ENCODE data around the gene GNL2. TPM values are rescaled to one million over a fixed set of nuclear protein-coding genes. Genes with fewer than 3 reads are reported as not detected.

GNL2 gene
- total and polyA plus RNA-seq, 7 donors: 29.6 to 104 (median 51.4) TPM

- ATAC-seq (peak; percentile 97 to 98 (median 98)), DNase-seq (peak; percentile 91 to 95)
- intact Hi-C loops (cut with DNase I): loop anchor here in 1 of 2 donors (5.0 kb wide), 1 partner anchor 38 kb away; no protein-coding TSS in a partner anchor
- H3K27me3 ChIP-seq (ENCODE audit: insufficient read depth in 3 of 3, low read length in 2 of 3): no peaks in the 10 kb centered on the region
- peaks cover 4 to 36% of the 10 kb centered on the region in 2 donors for H3K36me3 ChIP-seq (ENCODE audit: insufficient read depth in 1 of 2, low read depth in 1 of 2)
- H3K4me3 ChIP-seq: peak within 1 kb of the TSS; percentile 95
- peaks cover 20% of the 10 kb centered on the region for H3K4me1 ChIP-seq
- no peaks in the 10 kb centered on the region for H3K9me3 ChIP-seq
- TF ChIP-seq, protein P1, sequence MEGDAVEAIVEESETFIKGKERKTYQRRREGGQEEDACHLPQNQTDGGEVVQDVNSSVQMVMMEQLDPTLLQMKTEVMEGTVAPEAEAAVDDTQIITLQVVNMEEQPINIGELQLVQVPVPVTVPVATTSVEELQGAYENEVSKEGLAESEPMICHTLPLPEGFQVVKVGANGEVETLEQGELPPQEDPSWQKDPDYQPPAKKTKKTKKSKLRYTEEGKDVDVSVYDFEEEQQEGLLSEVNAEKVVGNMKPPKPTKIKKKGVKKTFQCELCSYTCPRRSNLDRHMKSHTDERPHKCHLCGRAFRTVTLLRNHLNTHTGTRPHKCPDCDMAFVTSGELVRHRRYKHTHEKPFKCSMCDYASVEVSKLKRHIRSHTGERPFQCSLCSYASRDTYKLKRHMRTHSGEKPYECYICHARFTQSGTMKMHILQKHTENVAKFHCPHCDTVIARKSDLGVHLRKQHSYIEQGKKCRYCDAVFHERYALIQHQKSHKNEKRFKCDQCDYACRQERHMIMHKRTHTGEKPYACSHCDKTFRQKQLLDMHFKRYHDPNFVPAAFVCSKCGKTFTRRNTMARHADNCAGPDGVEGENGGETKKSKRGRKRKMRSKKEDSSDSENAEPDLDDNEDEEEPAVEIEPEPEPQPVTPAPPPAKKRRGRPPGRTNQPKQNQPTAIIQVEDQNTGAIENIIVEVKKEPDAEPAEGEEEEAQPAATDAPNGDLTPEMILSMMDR (IDR thresholded peaks at IDR 0.05): no peak
- peak within 1 kb of the TSS; percentile 97 for H3K27ac ChIP-seq
- WGBS, 3 donors: 12% methylated on average over 53 to 54 of the region's 54 CpGs
Measured at GRCh38 chr1:37553927-37554808, 41.6 kb downstream of the GNL2 start, which contains the start of gene SNIP1. Gene SNIP1 (minus strand): TSS chr1:37554293. CDS start chr1:37554229, 64 bp downstream.

GRCh38 chr1:37553598-37553926 lies 42.2 kb downstream of the GNL2 start:
- DNase-seq (no peak), ATAC-seq (no peak)
- peak overlapping the region; percentile 97 for H3K27ac ChIP-seq
- H3K36me3 ChIP-seq (ENCODE audit: insufficient read depth in 1 of 2, low read depth in 1 of 2): peaks cover 4 to 41% of the 10 kb centered on the region in 2 donors
- no peaks in the 10 kb centered on the region for H3K27me3 ChIP-seq (ENCODE audit: insufficient read depth in 3 of 3, low read length in 2 of 3)
- peak overlapping the region; percentile 95 for H3K4me3 ChIP-seq
- H3K9me3 ChIP-seq: no peaks in the 10 kb centered on the region
- intact Hi-C loops (cut with DNase I): loop anchor here in 1 of 2 donors (5.0 kb wide), 1 partner anchor 39 kb away; no protein-coding TSS in a partner anchor
- TF ChIP-seq, protein P1 (IDR thresholded peaks at IDR 0.05): no peak
- peaks cover 20% of the 10 kb centered on the region for H3K4me1 ChIP-seq
- 1 to 6% (median 5%) methylated on average over 11 of the region's 11 CpGs for WGBS, 3 donors

DNA sequence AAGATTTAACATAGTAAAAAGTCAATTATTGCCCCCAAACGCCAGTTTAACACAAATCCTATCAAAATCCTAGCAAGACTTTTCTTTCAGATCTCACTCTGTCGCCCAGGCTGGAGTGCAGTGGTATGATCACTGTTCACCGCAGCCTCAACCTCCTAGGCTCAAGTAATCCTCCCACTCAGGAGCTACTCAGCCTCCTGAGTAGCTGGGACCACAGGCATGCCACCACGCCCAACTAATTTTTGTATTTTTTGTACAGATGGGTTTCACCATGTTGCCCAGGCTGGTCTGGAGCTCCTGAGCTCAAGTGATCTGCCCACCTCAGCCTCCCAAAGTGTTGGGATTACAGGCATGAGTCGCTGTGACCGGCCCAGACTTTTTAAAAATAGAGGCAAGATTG lies 46.4 kb downstream of the GNL2 start:
- no peak for DNase-seq
- WGBS, 3 donors: 91 to 96% (median 94%) methylated on average over 6 of the region's 6 CpGs
- intact Hi-C loops (cut with DNase I): no loop called here
- Histone ChIP-seq H3K27ac (no peak overlapping the region), H3K4me3 (no peak overlapping the region), H3K9me3 (no peaks in the 10 kb centered on the region), H3K36me3 (ENCODE audit: insufficient read depth in 1 of 2, low read depth in 1 of 2) (peaks cover 6 to 83% of the 10 kb centered on the region in 2 donors), H3K4me1 (peaks cover 15% of the 10 kb centered on the region), H3K27me3 (ENCODE audit: insufficient read depth in 3 of 3, low read length in 2 of 3) (no peaks in the 10 kb centered on the region)
- ATAC-seq: no peak
- TF ChIP-seq, protein P1 (IDR thresholded peaks at IDR 0.05): no peak

DNA sequence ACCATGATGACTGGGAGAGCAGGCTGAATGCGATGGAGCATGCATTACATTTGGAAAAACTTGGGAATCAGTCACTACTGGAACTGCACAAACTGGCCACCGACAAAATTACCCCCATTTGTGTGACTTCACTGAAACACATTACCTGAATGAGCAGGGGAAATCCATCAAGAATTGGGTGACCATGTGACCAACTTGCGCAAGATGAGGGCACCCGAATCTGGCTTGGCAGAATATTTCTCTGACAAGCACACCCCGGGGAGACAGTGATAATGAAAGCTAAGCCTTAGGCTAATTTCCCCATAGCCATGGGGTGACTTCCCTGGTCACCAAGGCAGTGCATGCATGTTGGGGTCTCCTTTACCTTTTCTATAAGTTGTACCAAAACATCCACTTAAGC lies 50.7 kb downstream of the GNL2 start:
- DNase-seq (no peak), ATAC-seq (no peak)
- 73 to 87% (median 74%) methylated on average over 5 of the region's 5 CpGs for WGBS, 3 donors
- TF ChIP-seq, protein P1 (IDR thresholded peaks at IDR 0.05): no peak
- Histone ChIP-seq H3K27ac (no peak overlapping the region), H3K27me3 (ENCODE audit: insufficient read depth in 3 of 3, low read length in 2 of 3) (no peaks in the 10 kb centered on the region), H3K4me1 (no peaks in the 10 kb centered on the region), H3K36me3 (ENCODE audit: insufficient read depth in 1 of 2, low read depth in 1 of 2) (peaks cover 2 to 90% of the 10 kb centered on the region in 2 donors), H3K9me3 (no peaks in the 10 kb centered on the region), H3K4me3 (no peak overlapping the region)
- intact Hi-C loops (cut with DNase I): no loop called here
